HG03354 (cell line): ENCODE results near the gene TP53BP2.

Experiments
- ATAC-seq: cut with Tn5 transposase; IDR thresholded peaks from one replicate; pipeline ENCODE4 v1.9.1; 2021; ENCODE audit warnings: mild to moderate bottlenecking; ENCODE audit not compliant: unreplicated experiment, poor library complexity, severe bottlenecking

The TP53BP2 gene

DNA sequence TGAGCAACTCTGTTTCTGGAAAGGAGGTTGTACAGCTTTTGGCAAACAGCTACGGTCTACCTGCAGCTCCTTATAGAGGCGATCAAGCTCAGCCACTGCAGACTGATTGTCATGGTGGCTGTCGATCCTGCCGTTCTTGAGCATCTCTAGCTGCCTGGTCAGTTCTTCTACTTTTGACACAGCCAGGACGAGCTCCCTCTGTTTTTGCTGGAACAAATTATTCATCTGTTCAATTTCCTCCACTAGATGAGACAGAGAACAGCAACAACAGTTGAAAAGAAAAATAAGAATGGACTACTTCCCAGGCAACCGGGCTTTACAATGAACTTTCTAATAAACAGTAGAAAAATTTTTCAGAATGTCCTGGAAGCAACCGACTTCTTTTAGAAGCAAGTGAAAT lies 42.5 kb downstream of the TP53BP2 start:
- no peak for ATAC-seq

- ATAC-seq = no peak
These were observed 43.1 kb downstream of the TP53BP2 start for GRCh38 chr1:223802602-223803001.

DNA sequence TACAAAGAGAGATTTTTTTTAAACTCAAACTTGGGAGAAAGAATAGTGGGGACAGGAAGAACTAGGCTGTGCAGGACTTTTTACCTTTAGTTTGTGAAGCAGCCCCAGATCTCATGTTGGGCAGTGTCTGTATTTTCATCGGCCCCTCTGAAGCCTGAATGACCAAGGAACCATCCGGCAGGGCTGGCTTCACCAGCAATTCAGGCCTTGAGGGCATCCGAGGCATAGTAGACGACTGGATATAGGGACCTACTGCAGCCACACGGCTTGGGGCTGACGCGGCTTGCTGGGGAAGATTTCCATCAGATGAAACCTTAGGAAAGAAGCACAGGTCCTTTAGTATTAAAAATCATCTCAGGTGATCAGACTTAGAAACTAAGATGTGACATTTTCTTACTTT lies 43.7 kb downstream of the TP53BP2 start:
- ATAC-seq = no peak

DNA sequence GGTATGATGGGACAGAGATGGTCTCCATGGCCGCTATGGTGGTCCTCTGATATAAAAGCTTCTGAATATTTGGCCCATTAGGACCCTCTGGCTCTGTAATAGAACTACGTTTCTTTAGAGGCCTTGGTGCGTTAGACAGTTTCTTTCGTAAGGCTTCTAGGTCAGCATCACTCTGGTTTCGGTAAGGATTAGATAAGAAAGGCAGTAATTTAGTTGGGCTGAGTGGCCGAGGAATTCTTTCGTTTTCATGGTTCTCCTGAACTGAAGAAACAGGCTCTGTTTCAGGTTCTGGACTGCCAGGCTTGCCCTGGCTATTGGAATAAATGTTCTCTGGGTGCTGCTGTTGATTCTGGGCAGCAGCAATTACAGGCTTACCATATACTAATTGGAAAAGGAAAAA lies 49.5 kb downstream of the TP53BP2 start:
- ATAC-seq = no peak

GRCh38 chr1:223794136-223794880 lies 51.4 kb downstream of the TP53BP2 start:
- ATAC-seq = no peak

GRCh38 chr1:223793716-223794115 lies 52.0 kb downstream of the TP53BP2 start:
- ATAC-seq = no peak

DNA sequence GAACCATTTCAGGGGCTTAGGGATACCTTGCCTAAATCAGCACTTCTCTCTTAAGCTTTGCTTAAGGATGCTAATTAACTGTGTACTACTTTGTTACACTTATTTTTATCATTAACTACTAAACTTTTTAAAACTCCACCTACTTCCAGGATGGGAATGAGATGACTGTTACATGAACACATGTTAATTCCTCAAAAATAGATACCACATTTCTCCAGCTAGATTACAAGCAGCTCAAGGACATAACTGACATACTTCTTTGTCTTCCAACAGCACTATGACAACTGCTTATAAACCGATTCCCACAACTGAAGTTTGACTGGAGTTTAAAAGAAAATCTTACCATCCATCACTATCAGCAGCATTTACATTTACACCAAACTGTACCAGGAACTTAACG lies 53.7 kb downstream of the TP53BP2 start:
- no peak for ATAC-seq

GRCh38 chr1:223788746-223789415 lies 56.9 kb downstream of the TP53BP2 start:
- ATAC-seq = no peak

- ATAC-seq = no peak
These were observed 59.9 kb downstream of the TP53BP2 start for GRCh38 chr1:223785808-223786207.

- no peak for ATAC-seq
These were observed 61.2 kb downstream of the TP53BP2 start for GRCh38 chr1:223784541-223784940.

DNA sequence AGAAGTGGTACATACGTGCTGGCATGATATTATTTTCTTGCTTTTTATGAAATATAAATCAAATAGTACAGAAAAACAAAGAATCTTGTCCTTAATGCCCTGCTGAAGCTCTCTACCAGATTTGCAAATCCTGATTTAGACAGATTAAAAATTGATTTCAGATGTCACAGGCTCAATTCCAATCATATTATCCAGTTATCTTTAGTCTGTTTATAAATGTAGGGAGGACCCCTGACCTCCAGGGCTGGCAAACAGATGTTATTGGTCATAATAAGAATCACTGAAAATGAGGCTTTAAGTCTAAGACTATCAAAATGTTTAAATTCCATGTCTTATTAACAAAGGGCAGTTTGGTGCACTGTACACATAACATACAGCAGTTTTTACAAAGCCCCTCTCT lies 62.1 kb downstream of the TP53BP2 start:
- no peak for ATAC-seq

GRCh38 chr1:223780949-223781348 lies 64.8 kb downstream of the TP53BP2 start:
- ATAC-seq = no peak

DNA sequence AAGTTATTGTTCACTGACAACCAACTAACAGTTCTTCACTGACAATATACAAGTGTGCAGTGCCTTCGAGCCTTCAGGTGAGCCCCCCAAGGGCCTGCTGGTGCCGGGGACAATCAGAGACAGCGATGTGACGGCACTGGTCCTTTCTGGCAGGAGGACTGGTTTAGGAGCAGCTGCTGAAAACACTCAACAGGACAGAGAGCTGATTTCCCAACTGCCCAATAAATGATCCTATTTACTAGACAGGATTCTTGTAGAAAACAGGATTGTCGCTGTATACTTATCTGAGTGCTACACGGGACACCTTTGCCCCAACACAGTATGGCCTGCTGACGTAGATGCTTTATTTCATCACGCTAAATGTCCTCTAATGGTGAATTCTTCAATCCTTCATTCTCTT lies 65.4 kb downstream of the TP53BP2 start:
- no peak for ATAC-seq

DNA sequence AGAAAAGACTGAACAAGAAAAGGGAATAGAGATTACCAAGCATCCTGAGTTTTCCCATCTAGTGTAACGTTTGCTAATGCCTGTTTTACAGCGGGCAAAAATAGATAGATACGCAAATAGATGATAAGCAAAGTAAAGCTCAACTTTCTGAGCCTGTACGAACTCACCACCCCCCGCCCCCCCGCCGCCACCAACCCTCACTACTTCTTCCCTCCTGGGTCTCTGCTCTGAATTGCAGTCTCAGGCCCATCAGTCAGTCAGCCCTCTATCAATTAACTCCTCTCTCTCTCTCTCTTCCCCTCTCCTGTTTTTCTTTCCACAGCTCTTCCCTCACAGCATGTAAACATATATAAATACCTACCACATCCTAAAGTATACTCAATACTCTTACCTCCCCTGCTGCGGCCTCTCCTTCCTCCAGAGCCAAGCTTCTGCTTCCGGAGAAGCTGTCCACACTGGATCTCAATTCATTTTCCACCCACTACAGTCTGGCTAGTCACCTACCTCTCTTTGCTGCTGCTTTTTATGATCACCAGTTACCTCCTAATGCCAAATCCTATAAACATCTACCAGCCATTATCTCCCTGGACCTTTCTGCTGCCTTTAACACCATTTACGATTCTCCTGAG lies 68.8 kb downstream of the TP53BP2 start:
- ATAC-seq = no peak

DNA sequence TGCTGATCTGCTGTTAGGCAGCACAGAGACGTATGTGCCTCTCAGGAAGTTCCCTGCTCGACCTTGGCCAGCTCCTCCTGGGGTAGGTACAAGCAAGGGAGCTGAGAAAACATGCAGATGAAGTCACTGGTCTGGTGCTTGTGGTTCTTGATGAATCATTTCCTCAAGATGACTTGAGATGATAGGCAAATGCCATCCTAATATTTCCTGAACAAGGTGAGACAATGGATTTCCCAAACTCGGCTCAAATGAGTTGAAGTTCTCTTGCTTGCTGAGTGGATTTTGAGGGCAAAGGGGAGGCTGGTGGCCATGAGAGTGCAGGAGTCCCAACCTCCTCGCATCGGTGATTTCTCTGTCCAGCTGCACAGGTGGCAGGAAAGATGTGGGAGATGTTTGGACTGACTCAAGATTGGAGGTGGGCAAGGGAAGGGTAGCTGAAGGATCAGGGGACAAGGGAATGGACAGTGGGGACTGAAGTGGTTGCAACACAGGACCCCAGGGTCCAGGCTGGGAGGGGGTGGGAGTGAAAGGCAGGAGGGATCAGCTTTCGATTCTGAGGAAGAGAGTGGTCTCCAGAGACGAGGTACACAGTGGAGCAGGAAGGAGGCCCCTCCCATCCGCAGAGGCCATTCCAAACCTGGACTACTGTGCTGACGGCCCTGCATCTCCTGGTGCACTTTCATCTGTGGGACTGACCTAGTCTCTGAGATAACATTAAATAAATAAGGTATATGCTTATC lies 69.5 kb downstream of the TP53BP2 start:
- no peak for ATAC-seq

DNA sequence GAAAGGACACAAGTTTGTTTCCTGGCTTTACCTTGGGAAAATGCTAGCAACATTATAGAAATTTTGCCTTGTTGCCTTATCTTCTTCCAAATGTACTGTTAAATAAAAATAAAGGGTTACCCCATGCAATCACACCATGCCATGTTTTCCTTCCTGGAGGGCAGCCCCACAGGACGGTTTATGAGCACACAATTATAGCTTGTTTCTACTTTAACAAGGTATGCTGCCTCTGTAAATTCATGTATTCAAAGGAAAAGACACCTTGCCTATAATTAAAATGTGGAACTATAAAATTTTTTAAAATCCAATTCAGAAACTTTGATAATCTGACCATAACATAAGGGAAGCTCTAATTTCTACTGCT lies 70.1 kb downstream of the TP53BP2 start:
- ATAC-seq = no peak

- no peak for ATAC-seq
These were observed 70.7 kb downstream of the TP53BP2 start for GRCh38 chr1:223775054-223775453.

DNA sequence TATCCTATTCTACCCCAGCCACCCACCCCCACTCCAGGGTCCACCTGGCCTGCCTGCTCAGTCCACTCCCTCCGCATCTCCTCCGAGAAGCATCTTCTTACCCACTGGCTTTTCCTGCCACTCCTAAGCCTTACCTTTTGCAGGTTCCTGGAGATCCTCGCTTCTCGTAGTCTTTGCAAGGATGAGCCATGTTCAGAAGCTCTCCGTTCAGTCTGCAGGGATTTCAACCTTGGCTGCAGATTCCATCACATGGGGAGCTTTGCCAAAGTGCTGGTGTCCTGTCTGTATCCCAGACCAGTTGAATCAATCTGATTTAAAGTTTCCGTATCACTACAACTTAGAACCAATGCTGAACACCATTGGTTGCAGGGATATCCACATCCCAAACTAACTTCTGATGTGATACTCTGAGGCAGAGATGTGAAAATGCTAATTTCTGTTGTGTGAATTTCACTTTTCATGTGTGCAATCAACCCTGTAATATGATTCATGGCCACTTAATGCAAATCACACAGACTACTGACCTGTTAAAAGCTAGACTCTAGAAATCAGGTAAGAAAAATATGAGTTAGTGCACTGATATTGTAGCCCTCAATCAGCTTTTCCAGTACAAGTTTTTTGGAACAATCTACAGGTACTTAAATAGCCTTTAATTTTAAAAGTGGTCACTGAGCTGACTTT lies 71.5 kb downstream of the TP53BP2 start:
- ATAC-seq = no peak

GRCh38 chr1:223772771-223773160 lies 73.0 kb downstream of the TP53BP2 start:
- ATAC-seq = no peak
